Measurements from ENCODE around the gene B4GALT1. TPM values are rescaled to one million over a fixed set of nuclear protein-coding genes. Genes with fewer than 3 reads are reported as not detected.

B4GALT1 gene
- total RNA-seq, 3 donors from 2014 or later, result 60.8 to 81.8 (median 66.2) TPM

GRCh38 chr9:33109850-33110595 is 57.1 kb downstream of the B4GALT1 start:
- Histone ChIP-seq H3K27me3 (no peaks in the 10 kb centered on the region), H3K9me3 (no peaks in the 10 kb centered on the region), H3K4me1 (peaks cover 0 to 17% of the 10 kb centered on the region in 2 donors), H3K27ac (no peak overlapping the region), H3K36me3 (no peaks in the 10 kb centered on the region), H3K4me3 (no peak overlapping the region)
- peak in 1 of 2 donors; percentile 13 for DNase-seq (ENCODE audit: low spot score in 2 of 2)
- TF ChIP-seq, protein P1, sequence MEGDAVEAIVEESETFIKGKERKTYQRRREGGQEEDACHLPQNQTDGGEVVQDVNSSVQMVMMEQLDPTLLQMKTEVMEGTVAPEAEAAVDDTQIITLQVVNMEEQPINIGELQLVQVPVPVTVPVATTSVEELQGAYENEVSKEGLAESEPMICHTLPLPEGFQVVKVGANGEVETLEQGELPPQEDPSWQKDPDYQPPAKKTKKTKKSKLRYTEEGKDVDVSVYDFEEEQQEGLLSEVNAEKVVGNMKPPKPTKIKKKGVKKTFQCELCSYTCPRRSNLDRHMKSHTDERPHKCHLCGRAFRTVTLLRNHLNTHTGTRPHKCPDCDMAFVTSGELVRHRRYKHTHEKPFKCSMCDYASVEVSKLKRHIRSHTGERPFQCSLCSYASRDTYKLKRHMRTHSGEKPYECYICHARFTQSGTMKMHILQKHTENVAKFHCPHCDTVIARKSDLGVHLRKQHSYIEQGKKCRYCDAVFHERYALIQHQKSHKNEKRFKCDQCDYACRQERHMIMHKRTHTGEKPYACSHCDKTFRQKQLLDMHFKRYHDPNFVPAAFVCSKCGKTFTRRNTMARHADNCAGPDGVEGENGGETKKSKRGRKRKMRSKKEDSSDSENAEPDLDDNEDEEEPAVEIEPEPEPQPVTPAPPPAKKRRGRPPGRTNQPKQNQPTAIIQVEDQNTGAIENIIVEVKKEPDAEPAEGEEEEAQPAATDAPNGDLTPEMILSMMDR (IDR thresholded peaks at IDR 0.05), result no peak
- TF ChIP-seq POLR2AphosphoS5 (IDR thresholded peaks at IDR 0.05) (no peak), POLR2A (IDR thresholded peaks at IDR 0.05) (no peak)
- intact Hi-C loops (cut with DNase I; ENCODE audit: low total_unique reads), result no loop called here

GRCh38 chr9:33109097-33109496 is 58.0 kb downstream of the B4GALT1 start:
- peak in 1 of 2 donors; percentile 4 for DNase-seq (ENCODE audit: low spot score in 2 of 2)
- Histone ChIP-seq H3K4me1 (peaks cover 0 to 17% of the 10 kb centered on the region in 2 donors), H3K27ac (no peak overlapping the region), H3K27me3 (no peaks in the 10 kb centered on the region), H3K36me3 (no peaks in the 10 kb centered on the region), H3K4me3 (no peak overlapping the region), H3K9me3 (no peaks in the 10 kb centered on the region)
- intact Hi-C loops (cut with DNase I; ENCODE audit: low total_unique reads), result no loop called here
- TF ChIP-seq, protein P1 (IDR thresholded peaks at IDR 0.05), result no peak
- TF ChIP-seq POLR2A (IDR thresholded peaks at IDR 0.05) (no peak), POLR2AphosphoS5 (IDR thresholded peaks at IDR 0.05) (no peak)

GRCh38 chr9:33108472-33108871 is 58.7 kb downstream of the B4GALT1 start:
- Histone ChIP-seq H3K4me3 (no peak overlapping the region), H3K27me3 (no peaks in the 10 kb centered on the region), H3K9me3 (no peaks in the 10 kb centered on the region), H3K27ac (no peak overlapping the region), H3K36me3 (no peaks in the 10 kb centered on the region), H3K4me1 (peaks cover 0 to 17% of the 10 kb centered on the region in 2 donors)
- intact Hi-C loops (cut with DNase I; ENCODE audit: low total_unique reads), result no loop called here
- peak in 1 of 2 donors; percentile 15 for DNase-seq (ENCODE audit: low spot score in 2 of 2)
- TF ChIP-seq POLR2A (IDR thresholded peaks at IDR 0.05) (no peak), POLR2AphosphoS5 (IDR thresholded peaks at IDR 0.05) (no peak)
- TF ChIP-seq, protein P1 (IDR thresholded peaks at IDR 0.05), result no peak

GRCh38 chr9:33107762-33108161 is 59.4 kb downstream of the B4GALT1 start:
- no peaks in the 10 kb centered on the region for H3K27me3 ChIP-seq
- H3K4me1 ChIP-seq, result peaks cover 0 to 17% of the 10 kb centered on the region in 2 donors
- no peaks in the 10 kb centered on the region for H3K36me3 ChIP-seq
- peak overlapping the region in 1 of 3 donors; percentile 29 for H3K4me3 ChIP-seq
- intact Hi-C loops (cut with DNase I; ENCODE audit: low total_unique reads), result no loop called here
- no peaks in the 10 kb centered on the region for H3K9me3 ChIP-seq
- TF ChIP-seq, protein P1 (IDR thresholded peaks at IDR 0.05), result no peak
- no peak for TF ChIP-seq POLR2AphosphoS5 (IDR thresholded peaks at IDR 0.05)
- TF ChIP-seq POLR2A (IDR thresholded peaks at IDR 0.05), result no peak
- peak in 1 of 2 donors; percentile 13 for DNase-seq (ENCODE audit: low spot score in 2 of 2)
- peak overlapping the region; percentile 88 for H3K27ac ChIP-seq

GRCh38 chr9:33106827-33107621 is 60.1 kb downstream of the B4GALT1 start:
- intact Hi-C loops (cut with DNase I; ENCODE audit: low total_unique reads), result no loop called here
- Histone ChIP-seq H3K4me1 (peaks cover 0 to 17% of the 10 kb centered on the region in 2 donors), H3K36me3 (no peaks in the 10 kb centered on the region), H3K9me3 (no peaks in the 10 kb centered on the region), H3K4me3 (peak overlapping the region in 1 of 3 donors; percentile 29), H3K27ac (peak overlapping the region; percentile 88), H3K27me3 (no peaks in the 10 kb centered on the region)
- TF ChIP-seq POLR2AphosphoS5 (IDR thresholded peaks at IDR 0.05), result peak in 2 of 3 donors; percentile 57 to 62
- TF ChIP-seq, protein P1 (IDR thresholded peaks at IDR 0.05), result no peak
- DNase-seq (ENCODE audit: low spot score in 2 of 2), result peak; percentile 64 to 79

Data from breast epithelium (tissue), 4 donors.